Measurements from ENCODE around the gene SYDE2.

DNA sequence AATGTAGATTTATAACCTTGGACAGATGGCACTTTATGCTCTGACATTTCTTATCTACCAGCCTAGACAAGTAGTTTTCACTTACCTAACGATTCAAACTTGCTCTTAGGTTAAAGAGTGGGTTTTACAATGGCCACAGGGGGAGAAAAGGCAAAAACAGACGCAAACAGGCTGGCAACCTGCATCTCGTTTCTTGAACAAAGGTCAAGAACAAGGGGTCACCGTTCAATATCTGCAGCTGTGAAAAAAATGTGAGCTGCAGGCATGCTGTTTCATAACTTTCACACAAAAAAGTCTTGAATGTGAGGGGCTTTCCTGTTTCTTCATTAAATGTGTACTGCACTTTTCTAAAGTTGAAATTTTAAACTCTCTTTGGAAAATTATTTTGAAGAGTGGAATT is 49.4 kb downstream of the SYDE2 start:
- TF ChIP-seq POLR2AphosphoS5 (IDR thresholded peaks at IDR 0.05) = no peak
- no peak for TF ChIP-seq POLR2A (IDR thresholded peaks at IDR 0.05; ENCODE audit: low read depth)
